ENCODE data around the gene SPTBN5. TPM values are rescaled to one million over a fixed set of nuclear protein-coding genes. Genes with fewer than 3 reads are reported as not detected.

SPTBN5 gene
- total and polyA plus RNA-seq, 2 experiments from 2014 or later: 0.57 to 1.1 TPM

GRCh38 chr15:41906608-41907007 is 12.8 kb upstream of the SPTBN5 start:
- 0 out of 2 replicates have a peak, but pooled peaks cover 3% of the 10 kb centered on the region for H3K79me2 ChIP-seq (replicated peaks; ENCODE audit: insufficient read depth)

More at GRCh38 chr15:41906608-41907007, 12.8 kb upstream of the SPTBN5 start:
- no peak overlapping the region for H3K4me3 ChIP-seq
- H3K9me3 Mint-ChIP-seq: peaks cover 14% of the 10 kb centered on the region
- peaks cover 11% of the 10 kb centered on the region; the same call in 1 of the 2 replicates for H4K20me1 ChIP-seq (replicated peaks; ENCODE audit: insufficient read depth)
- no peak overlapping the region for H3K27ac Mint-ChIP-seq
- TF ChIP-seq ZNF462 (CRISPR knock-in tag; IDR thresholded peaks at IDR 0.05): no peak
- TF ChIP-seq CTCF (conservative IDR thresholded peaks at IDR 0.05; ENCODE audit: low read depth in 2 of 2): no peak
- no peak for TF ChIP-seq ZNF331 (CRISPR knock-in tag; IDR thresholded peaks at IDR 0.05; ENCODE audit: low read depth)
- TF ChIP-seq STAT1 (IDR thresholded peaks at IDR 0.05; ENCODE audit: unreplicated experiment): no peak
- no peak for TF ChIP-seq NANOG (IDR thresholded peaks at IDR 0.05; ENCODE audit: borderline replicate concordance)
- no peak for TF ChIP-seq POLR2AphosphoS5 (IDR thresholded peaks at IDR 0.05; ENCODE audit: low read depth)
- TF ChIP-seq ZNF114 (CRISPR knock-in tag; IDR thresholded peaks at IDR 0.05): no peak
- TF ChIP-seq REST (IDR thresholded peaks at IDR 0.05; ENCODE audit: unreplicated experiment): no peak
- TF ChIP-seq ETS1 (IDR thresholded peaks at IDR 0.05): no peak
- no peak for TF ChIP-seq EZH2 (IDR thresholded peaks at IDR 0.05; ENCODE audit: low read depth, unreplicated experiment)
- no peak for TF ChIP-seq CREB1 (CRISPR knock-in tag; IDR thresholded peaks at IDR 0.05; ENCODE audit: low read depth)
- TF ChIP-seq EZH2phosphoT487 (IDR thresholded peaks at IDR 0.05; ENCODE audit: unreplicated experiment): no peak
- H3K27ac ChIP-seq (ENCODE audit: low read depth): no peak overlapping the region
- DNase-seq (ENCODE audit: low spot score): no peak
- H3K27me3 Mint-ChIP-seq (ENCODE audit: insufficient read depth, low read depth, poor library complexity): peaks cover 5% of the 10 kb centered on the region
- no peaks in the 10 kb centered on the region for H3K4me1 ChIP-seq (ENCODE audit: insufficient read depth)
- peaks cover 7% of the 10 kb centered on the region; the same call in 1 of the 2 replicates for H3F3A ChIP-seq (replicated peaks; ENCODE audit: low read depth)
- no peak overlapping the region for H2AFZ ChIP-seq
- peaks cover 7% of the 10 kb centered on the region; the same call in 1 of the 2 replicates for H3K36me3 ChIP-seq (ENCODE audit: insufficient read depth)
- H3K4me3 Mint-ChIP-seq: no peak overlapping the region
- peaks cover 3% of the 10 kb centered on the region; the same call in 1 of the 3 replicates for H3K4me1 Mint-ChIP-seq
- peaks cover 60% of the 10 kb centered on the region for H3K36me3 Mint-ChIP-seq (ENCODE audit: low read depth)
- no peak for ATAC-seq
- no peaks in the 10 kb centered on the region for H3K27me3 ChIP-seq (ENCODE audit: insufficient read depth)
- no peaks in the 10 kb centered on the region for H3K9me2 ChIP-seq (ENCODE audit: insufficient read depth)
- H3K4me2 ChIP-seq: no peak overlapping the region
